Loucy (cell line): ENCODE data around the gene PRUNE2.

Source experiments
- EZH2phosphoT487 ChIP-seq: fragments of 200-600 bp; IDR thresholded peaks from 2 replicates; pipeline ENCODE4 v1.6.1; 2018; ENCODE audit warnings: antibody characterized with exemption, mild to moderate bottlenecking, moderate library complexity, borderline replicate concordance
- TF ChIP-seq, protein P1 (sequence below): fragments of 200-600 bp; sonication (generic); conservative IDR thresholded peaks from 2 replicates; pipeline ENCODE4 v1.5.1; 2014; ENCODE audit warnings: mild to moderate bottlenecking, antibody characterized with exemption, low read length

GRCh38 chr9:76575761-76576160 lies 330.2 kb downstream of the PRUNE2 start:
- TF ChIP-seq, protein P1, sequence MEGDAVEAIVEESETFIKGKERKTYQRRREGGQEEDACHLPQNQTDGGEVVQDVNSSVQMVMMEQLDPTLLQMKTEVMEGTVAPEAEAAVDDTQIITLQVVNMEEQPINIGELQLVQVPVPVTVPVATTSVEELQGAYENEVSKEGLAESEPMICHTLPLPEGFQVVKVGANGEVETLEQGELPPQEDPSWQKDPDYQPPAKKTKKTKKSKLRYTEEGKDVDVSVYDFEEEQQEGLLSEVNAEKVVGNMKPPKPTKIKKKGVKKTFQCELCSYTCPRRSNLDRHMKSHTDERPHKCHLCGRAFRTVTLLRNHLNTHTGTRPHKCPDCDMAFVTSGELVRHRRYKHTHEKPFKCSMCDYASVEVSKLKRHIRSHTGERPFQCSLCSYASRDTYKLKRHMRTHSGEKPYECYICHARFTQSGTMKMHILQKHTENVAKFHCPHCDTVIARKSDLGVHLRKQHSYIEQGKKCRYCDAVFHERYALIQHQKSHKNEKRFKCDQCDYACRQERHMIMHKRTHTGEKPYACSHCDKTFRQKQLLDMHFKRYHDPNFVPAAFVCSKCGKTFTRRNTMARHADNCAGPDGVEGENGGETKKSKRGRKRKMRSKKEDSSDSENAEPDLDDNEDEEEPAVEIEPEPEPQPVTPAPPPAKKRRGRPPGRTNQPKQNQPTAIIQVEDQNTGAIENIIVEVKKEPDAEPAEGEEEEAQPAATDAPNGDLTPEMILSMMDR, result no peak
- TF ChIP-seq EZH2phosphoT487, result no peak
